ENCODE measurements around the gene LRRC75A. TPM values are rescaled to one million over a fixed set of nuclear protein-coding genes. Genes with fewer than 3 reads are reported as not detected.

LRRC75A gene
- total RNA-seq, 2 donors from 2014 or later: 3.2 to 5.0 TPM

GRCh38 chr17:16493531-16494046 lies 1.6 kb upstream of the LRRC75A start:
- peaks cover 47% of the 10 kb centered on the region for H3K27me3 ChIP-seq (ENCODE audit: control insufficient read depth, insufficient read depth, low read length, poor library complexity, severe bottlenecking)
- WGBS, 2 experiments (ENCODE audit: insufficient coverage in 1 of 2, insufficient read length in 1 of 2): 92 to 93% methylated on average over 4 of the region's 5 CpGs
- no peak overlapping the region for H3K4me3 ChIP-seq (ENCODE audit: low read length)
- no peak overlapping the region for H3K9ac ChIP-seq (ENCODE audit: extremely low read depth, low read length, poor library complexity, severe bottlenecking)
- Mint-ChIP-seq H3K4me1 (peaks cover 4% of the 10 kb centered on the region), H3K27me3 (ENCODE audit: insufficient read depth) (peaks cover 52% of the 10 kb centered on the region), H3K36me3 (ENCODE audit: low read depth) (no peaks in the 10 kb centered on the region), H3K27ac (no peak overlapping the region), H3K4me3 (no peak overlapping the region), H3K9me3 (no peaks in the 10 kb centered on the region)
- H3K4me1 ChIP-seq (ENCODE audit: control insufficient read depth, insufficient read depth, low read length): no peaks in the 10 kb centered on the region
- no peaks in the 10 kb centered on the region for H3K36me3 ChIP-seq (ENCODE audit: control insufficient read depth, insufficient read depth, low read length)
- H3K27ac ChIP-seq (ENCODE audit: low read depth, low read length): no peak overlapping the region
- no peak for DNase-seq
- no peaks in the 10 kb centered on the region for H3K9me3 ChIP-seq (ENCODE audit: control insufficient read depth, low read length)
- TF ChIP-seq CTCF (conservative IDR thresholded peaks at IDR 0.05): no peak

GRCh38 chr17:16492613-16493530 lies 879 bp upstream of the LRRC75A start:
- Mint-ChIP-seq H3K9me3 (no peaks in the 10 kb centered on the region), H3K27ac (no peak overlapping the region), H3K4me1 (peaks cover 11% of the 10 kb centered on the region), H3K36me3 (ENCODE audit: low read depth) (no peaks in the 10 kb centered on the region), H3K27me3 (ENCODE audit: insufficient read depth) (peaks cover 52% of the 10 kb centered on the region), H3K4me3 (peak overlapping the region; percentile 63)
- Histone ChIP-seq H3K4me3 (ENCODE audit: low read length) (no peak overlapping the region), H3K9ac (ENCODE audit: extremely low read depth, low read length, poor library complexity, severe bottlenecking) (no peak overlapping the region), H3K4me1 (ENCODE audit: control insufficient read depth, insufficient read depth, low read length) (peaks cover 4% of the 10 kb centered on the region), H3K27ac (ENCODE audit: low read depth, low read length) (no peak overlapping the region), H3K9me3 (ENCODE audit: control insufficient read depth, low read length) (no peaks in the 10 kb centered on the region), H3K36me3 (ENCODE audit: control insufficient read depth, insufficient read depth, low read length) (no peaks in the 10 kb centered on the region), H3K27me3 (ENCODE audit: control insufficient read depth, insufficient read depth, low read length, poor library complexity, severe bottlenecking) (peaks cover 42% of the 10 kb centered on the region)
- no peak for TF ChIP-seq CTCF (conservative IDR thresholded peaks at IDR 0.05)
- 81 to 82% methylated on average over 22 to 27 of the region's 27 CpGs for WGBS, 2 experiments (ENCODE audit: insufficient coverage in 1 of 2, insufficient read length in 1 of 2)
- DNase-seq: no peak

- no peak overlapping the region for H3K27ac Mint-ChIP-seq
- Histone ChIP-seq H3K4me3 (ENCODE audit: low read length) (peak overlapping the region; percentile 68), H3K4me1 (ENCODE audit: control insufficient read depth, insufficient read depth, low read length) (peaks cover 12% of the 10 kb centered on the region), H3K27ac (ENCODE audit: low read depth, low read length) (no peak overlapping the region), H3K36me3 (ENCODE audit: control insufficient read depth, insufficient read depth, low read length) (no peaks in the 10 kb centered on the region), H3K9ac (ENCODE audit: extremely low read depth, low read length, poor library complexity, severe bottlenecking) (no peak overlapping the region), H3K9me3 (ENCODE audit: control insufficient read depth, low read length) (no peaks in the 10 kb centered on the region), H3K27me3 (ENCODE audit: control insufficient read depth, insufficient read depth, low read length, poor library complexity, severe bottlenecking) (peaks cover 42% of the 10 kb centered on the region)
- no peaks in the 10 kb centered on the region for H3K9me3 Mint-ChIP-seq
- H3K4me3 Mint-ChIP-seq: peak overlapping the region; percentile 61
- no peaks in the 10 kb centered on the region for H3K36me3 Mint-ChIP-seq (ENCODE audit: low read depth)
- peak; percentile 84 for DNase-seq
- peaks cover 55% of the 10 kb centered on the region for H3K27me3 Mint-ChIP-seq (ENCODE audit: insufficient read depth)
- WGBS, 2 experiments (ENCODE audit: insufficient coverage in 1 of 2, insufficient read length in 1 of 2): 9 to 13% methylated on average over 11 to 27 of the region's 28 CpGs
- peaks cover 24% of the 10 kb centered on the region for H3K4me1 Mint-ChIP-seq
- no peak for TF ChIP-seq CTCF (conservative IDR thresholded peaks at IDR 0.05)
Measured at GRCh38 chr17:16491131-16491702, 776 bp downstream of the LRRC75A start.

Measured in endodermal cell (in vitro differentiated cells).